Calu3 (cell line): ENCODE results near the gene FOXO4. TPM values are rescaled to one million over a fixed set of nuclear protein-coding genes. Genes with fewer than 3 reads are reported as not detected.
A peak's percentile ranks its signal among the peaks of the same experiment; 100 is the strongest.

Source experiments
- BruUV-seq: library from RNA; stranded (reverse); fragments of 400-500 nt; replicated peaks from 2 replicates; lab custom pipeline; 2021; lab: Mats Ljungman, UMichigan
- CTCF ChIA-PET: fragments of 300-600 bp; sonication (Branson Sonifier 250); formaldehyde crosslinking; loops from one replicate; lab custom pipeline; 2022; ENCODE audit warnings: antibody characterized with exemption; lab: Charles Lee
- DNase-seq: peaks from one replicate; pipeline ENCODE4 v3.0.0; 2022
- H3K27ac Mint-ChIP-seq: one replicate; pipeline ENCODE4 v1.8.0; 2022; ENCODE audit warnings: mixed read lengths; ENCODE audit not compliant: unreplicated experiment
- H3K27me3 Mint-ChIP-seq: one replicate; pipeline ENCODE4 v1.8.0; 2022; ENCODE audit warnings: mixed read lengths; ENCODE audit not compliant: unreplicated experiment
- H3K36me3 Mint-ChIP-seq: one replicate; pipeline ENCODE4 v1.8.0; 2022; ENCODE audit warnings: mild to moderate bottlenecking, moderate library complexity, mixed read lengths; ENCODE audit not compliant: insufficient read depth, unreplicated experiment
- H3K4me1 Mint-ChIP-seq: one replicate; pipeline ENCODE4 v1.8.0; 2022; ENCODE audit warnings: mild to moderate bottlenecking, low read depth, mixed read lengths; ENCODE audit not compliant: unreplicated experiment
- H3K4me3 Mint-ChIP-seq: one replicate; pipeline ENCODE4 v1.8.0; 2022; ENCODE audit warnings: mild to moderate bottlenecking, low read depth, moderate library complexity, mixed read lengths; ENCODE audit not compliant: unreplicated experiment
- H3K9me3 Mint-ChIP-seq: one replicate; pipeline ENCODE4 v1.8.0; 2022; ENCODE audit warnings: low read depth, mixed read lengths; ENCODE audit not compliant: unreplicated experiment
- intact Hi-C: fragments of 100-400 bp; cut with micrococcal nuclease; formaldehyde crosslinking; loops from one replicate; pipeline ENCODE4 v1.10.0; 2022; ENCODE audit not compliant: unreplicated experiment
- total RNA-seq: library from RNA; stranded (reverse); gene quantifications from 2 replicates; pipeline ENCODE4 v1.2.3, GENCODE V29; 2022
- TF ChIP-seq, protein P1 (sequence below): fragments of 200-600 bp; IDR thresholded peaks from one replicate; pipeline ENCODE4 v1.8.0; 2022; ENCODE audit warnings: antibody characterized with exemption; ENCODE audit not compliant: unreplicated experiment

The FOXO4 gene
- total RNA-seq, 1 experiment from 2014 or later: 9.8 TPM

- Mint-ChIP-seq H3K27me3 (no peaks in the 10 kb centered on the region), H3K36me3 (peaks cover 20% of the 10 kb centered on the region), H3K4me1 (no peaks in the 10 kb centered on the region), H3K27ac (peak overlapping the region; percentile 77), H3K4me3 (peak overlapping the region; percentile 92), H3K9me3 (no peaks in the 10 kb centered on the region)
- BruUV-seq: TSS peak; percentile 68
- DNase-seq: no peak
- intact Hi-C loops: loop anchor here (5.0 kb wide), 1 partner anchor 82 kb away; no protein-coding TSS in a partner anchor
- TF ChIP-seq, protein P1, sequence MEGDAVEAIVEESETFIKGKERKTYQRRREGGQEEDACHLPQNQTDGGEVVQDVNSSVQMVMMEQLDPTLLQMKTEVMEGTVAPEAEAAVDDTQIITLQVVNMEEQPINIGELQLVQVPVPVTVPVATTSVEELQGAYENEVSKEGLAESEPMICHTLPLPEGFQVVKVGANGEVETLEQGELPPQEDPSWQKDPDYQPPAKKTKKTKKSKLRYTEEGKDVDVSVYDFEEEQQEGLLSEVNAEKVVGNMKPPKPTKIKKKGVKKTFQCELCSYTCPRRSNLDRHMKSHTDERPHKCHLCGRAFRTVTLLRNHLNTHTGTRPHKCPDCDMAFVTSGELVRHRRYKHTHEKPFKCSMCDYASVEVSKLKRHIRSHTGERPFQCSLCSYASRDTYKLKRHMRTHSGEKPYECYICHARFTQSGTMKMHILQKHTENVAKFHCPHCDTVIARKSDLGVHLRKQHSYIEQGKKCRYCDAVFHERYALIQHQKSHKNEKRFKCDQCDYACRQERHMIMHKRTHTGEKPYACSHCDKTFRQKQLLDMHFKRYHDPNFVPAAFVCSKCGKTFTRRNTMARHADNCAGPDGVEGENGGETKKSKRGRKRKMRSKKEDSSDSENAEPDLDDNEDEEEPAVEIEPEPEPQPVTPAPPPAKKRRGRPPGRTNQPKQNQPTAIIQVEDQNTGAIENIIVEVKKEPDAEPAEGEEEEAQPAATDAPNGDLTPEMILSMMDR: no peak
- CTCF ChIA-PET: no interaction called here
Measured at GRCh38 chrX:71095033-71095432, 618 bp upstream of the FOXO4 start.

GRCh38 chrX:71095981-71096759, 519 bp downstream of the FOXO4 start:
- intact Hi-C loops: loop anchor here (5.0 kb wide), 1 partner anchor 81 kb away; no protein-coding TSS in a partner anchor
- H3K27ac Mint-ChIP-seq: peak overlapping the region; percentile 77
- H3K27me3 Mint-ChIP-seq: no peaks in the 10 kb centered on the region
- TF ChIP-seq, protein P1: no peak
- no TSS peak for BruUV-seq
- H3K4me1 Mint-ChIP-seq: no peaks in the 10 kb centered on the region
- H3K4me3 Mint-ChIP-seq: peak overlapping the region; percentile 92
- peak; percentile 6 for DNase-seq
- H3K36me3 Mint-ChIP-seq: peaks cover 20% of the 10 kb centered on the region
- no peaks in the 10 kb centered on the region for H3K9me3 Mint-ChIP-seq
- CTCF ChIA-PET: no interaction called here

GRCh38 chrX:71096760-71097032, 1.0 kb downstream of the FOXO4 start:
- CTCF ChIA-PET: no interaction called here
- H3K27ac Mint-ChIP-seq: no peak overlapping the region
- peak overlapping the region; percentile 92 for H3K4me3 Mint-ChIP-seq
- H3K9me3 Mint-ChIP-seq: no peaks in the 10 kb centered on the region
- BruUV-seq: no TSS peak
- TF ChIP-seq, protein P1: no peak
- DNase-seq: no peak
- intact Hi-C loops: loop anchor here (5.0 kb wide), 1 partner anchor 81 kb away; no protein-coding TSS in a partner anchor
- peaks cover 20% of the 10 kb centered on the region for H3K36me3 Mint-ChIP-seq
- H3K4me1 Mint-ChIP-seq: no peaks in the 10 kb centered on the region
- H3K27me3 Mint-ChIP-seq: no peaks in the 10 kb centered on the region

- BruUV-seq: no TSS peak
- peaks cover 20% of the 10 kb centered on the region for H3K36me3 Mint-ChIP-seq
- H3K4me1 Mint-ChIP-seq: no peaks in the 10 kb centered on the region
- CTCF ChIA-PET: no interaction called here
- no peak overlapping the region for H3K4me3 Mint-ChIP-seq
- no peak overlapping the region for H3K27ac Mint-ChIP-seq
- no peaks in the 10 kb centered on the region for H3K27me3 Mint-ChIP-seq
- peak; percentile 59 for DNase-seq
- intact Hi-C loops: loop anchor here (5.0 kb wide), 1 partner anchor 79 kb away; no protein-coding TSS in a partner anchor
- no peaks in the 10 kb centered on the region for H3K9me3 Mint-ChIP-seq
- TF ChIP-seq, protein P1: peak; percentile 51
Measured at GRCh38 chrX:71098302-71098701, 2.7 kb downstream of the FOXO4 start.
